Breast epithelium (tissue), 3 donors: Measurements from ENCODE around the gene DAP3.

Source experiments
- CTCF ChIP-seq, 3 donors: fragments of 450-650 bp; IDR thresholded peaks; one replicate each; pipeline ENCODE4 v1.5.1; 2016 to 2017; ENCODE audit warnings: antibody characterized with exemption in 3 of 3, mild to moderate bottlenecking in 3 of 3, moderate library complexity in 3 of 3
- POLR2A ChIP-seq: fragments of 450-650 bp; IDR thresholded peaks from one replicate; pipeline ENCODE4 v1.6.1; 2016; ENCODE audit warnings: antibody characterized with exemption, mild to moderate bottlenecking, moderate library complexity

GRCh38 chr1:155698382-155699038 lies 9.6 kb downstream of the DAP3 start:
- no peak for TF ChIP-seq CTCF (IDR thresholded peaks at IDR 0.05)
- TF ChIP-seq POLR2A = no peak
